DLD1 (cell line): ENCODE results near the gene ZNF83.
"Not testable (repeated sequence)": the region's sequence is repeated elsewhere in the genome, so short reads cannot be mapped to it uniquely, and the experiment has no call there.

Experiments used
- in situ Hi-C: cut with HindIII; loops from 2 replicates; pipeline ENCODE4 v1.10.0; 2017; ENCODE audit warnings: low sequenced_read_pairs

ZNF83 gene

DNA sequence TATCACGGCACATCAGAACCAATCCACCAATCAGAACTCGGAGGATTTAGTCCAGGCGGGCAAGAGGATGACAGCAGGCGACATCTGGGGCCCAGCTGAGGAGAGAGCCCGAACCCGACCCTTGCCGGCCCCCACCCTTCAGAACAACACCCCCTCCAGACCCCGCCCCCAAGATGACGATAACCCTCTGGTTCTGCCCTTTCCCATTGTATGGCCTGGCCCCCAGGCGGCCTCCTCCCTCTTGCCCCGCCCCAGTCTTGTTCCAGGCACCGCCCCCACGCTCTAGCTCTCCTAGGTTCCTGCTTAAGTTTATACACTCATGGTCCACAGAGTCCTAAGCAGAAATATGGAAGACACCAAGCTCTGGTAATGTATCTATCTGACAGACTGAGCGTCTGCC is 2.8 kb upstream of the ZNF83 start:
- in situ Hi-C loops = no loop called here

DNA sequence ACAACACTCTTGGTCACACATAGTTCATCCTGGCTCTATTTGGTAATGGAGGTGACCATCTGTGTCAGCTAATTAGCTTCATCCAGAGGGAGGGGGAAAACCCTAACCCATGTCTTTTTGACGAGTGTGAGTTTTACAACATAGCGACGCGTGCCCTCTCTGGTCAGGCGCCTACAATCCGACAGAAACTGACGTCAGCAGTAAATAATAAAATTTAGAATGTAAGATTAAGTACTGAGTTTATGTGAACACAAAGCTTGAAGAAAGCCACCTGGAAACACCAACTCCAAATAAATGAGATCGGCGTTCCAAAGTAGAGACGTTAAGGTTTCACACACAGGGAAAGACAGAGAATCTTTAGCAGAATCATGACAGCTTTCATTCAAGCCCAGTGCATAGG is 1.8 kb upstream of the ZNF83 start:
- in situ Hi-C loops = no loop called here

- in situ Hi-C loops = no loop called here
Measured at GRCh38 chr19:52638601-52639000, 446 bp upstream of the ZNF83 start.

DNA sequence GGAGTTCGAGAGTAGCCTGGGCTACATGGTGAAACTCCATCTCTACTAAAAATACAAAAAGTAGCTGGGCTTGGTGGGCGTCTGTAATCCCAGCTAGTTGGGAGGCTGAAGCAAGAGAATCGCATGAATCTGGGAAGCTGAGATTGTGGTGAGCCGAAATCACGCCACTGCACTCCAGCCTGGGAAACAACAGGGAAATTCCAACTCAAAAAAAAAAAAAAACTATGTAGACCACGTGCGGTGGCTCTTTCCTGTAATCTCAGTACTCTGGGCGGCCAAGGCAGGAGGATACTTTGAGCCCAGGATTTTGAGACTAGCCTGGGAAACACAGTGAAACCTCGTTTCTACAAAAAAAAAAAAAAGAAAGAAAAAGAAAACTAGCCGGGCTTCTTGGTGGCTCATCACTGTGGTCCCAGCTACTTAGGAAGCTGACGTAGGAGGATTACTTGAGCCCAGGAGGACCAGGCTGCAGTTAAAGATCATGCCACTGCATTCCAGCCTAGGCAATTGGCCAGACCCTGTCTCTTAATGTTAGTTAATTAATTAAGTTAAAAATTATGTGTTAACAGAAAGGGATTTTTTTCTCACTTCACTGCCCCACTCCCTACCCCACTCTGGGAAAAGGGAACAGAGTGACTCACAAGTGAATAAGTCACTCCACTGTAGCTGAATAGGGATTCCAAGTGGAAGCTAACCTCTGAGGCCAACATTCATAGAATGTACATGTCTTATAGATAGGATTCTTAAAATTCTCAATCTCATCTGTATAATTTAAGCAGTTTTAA is 2.2 kb downstream of the ZNF83 start:
- in situ Hi-C loops = no loop called here

DNA sequence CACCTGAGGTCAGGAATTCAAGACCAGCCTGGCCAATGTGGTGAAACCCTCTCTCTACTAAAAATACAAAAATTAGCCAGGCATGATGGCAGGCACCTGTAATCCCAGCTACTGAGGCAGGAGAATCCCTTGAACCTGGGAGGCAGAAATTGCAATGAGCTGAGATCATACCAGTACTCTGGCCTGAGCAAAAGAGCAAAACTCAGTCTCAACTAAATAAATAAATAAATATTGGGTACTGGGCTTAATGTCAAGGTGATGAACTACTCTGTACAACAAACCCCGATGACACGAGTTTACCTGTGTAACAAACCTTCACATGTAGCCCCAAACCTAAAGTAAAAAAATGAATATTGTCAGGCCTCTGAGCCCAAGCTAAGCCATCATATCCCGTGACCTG is 10.7 kb downstream of the ZNF83 start:
- in situ Hi-C loops = not testable (repeated sequence)

DNA sequence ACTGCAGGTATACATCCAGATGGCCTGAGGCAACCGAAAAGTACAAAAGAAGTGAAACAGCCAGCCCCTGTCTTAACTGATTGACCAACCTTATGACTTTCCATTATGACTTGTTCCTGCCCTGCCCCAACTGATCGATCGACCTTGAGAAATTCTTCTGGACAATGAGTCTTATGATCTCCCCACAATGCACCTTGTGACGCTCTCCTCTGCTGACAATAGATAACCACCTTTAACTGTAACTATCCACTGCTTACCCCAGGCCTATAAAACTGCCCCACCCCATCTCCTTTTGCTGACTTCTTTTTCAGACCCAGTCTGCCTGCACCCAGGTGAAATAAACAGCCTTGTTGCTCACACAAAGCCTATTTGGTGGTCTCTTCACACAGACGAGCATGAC is 11.2 kb downstream of the ZNF83 start:
- in situ Hi-C loops = no loop called here

DNA sequence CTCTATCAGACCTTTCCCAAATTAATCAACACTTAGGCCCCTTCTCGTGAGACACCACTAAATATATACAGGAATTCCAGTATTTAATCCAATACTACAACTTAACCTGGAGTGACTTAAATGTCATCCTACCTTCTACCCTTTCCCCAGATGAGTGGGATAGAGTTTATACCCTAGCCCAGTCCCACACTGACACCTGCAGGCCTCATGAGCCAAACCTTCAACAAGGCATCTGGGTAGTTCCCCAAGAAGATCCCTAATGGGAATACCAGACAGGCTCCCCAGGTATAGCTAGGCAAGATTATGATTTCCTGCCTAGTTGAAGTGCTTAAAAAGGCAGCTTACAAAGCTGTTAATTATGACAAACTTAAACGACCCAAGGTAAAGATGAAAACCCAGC is 15.9 kb downstream of the ZNF83 start:
- in situ Hi-C loops = no loop called here

- in situ Hi-C loops = no loop called here
Measured at GRCh38 chr19:52621376-52621775, 16.8 kb downstream of the ZNF83 start.

DNA sequence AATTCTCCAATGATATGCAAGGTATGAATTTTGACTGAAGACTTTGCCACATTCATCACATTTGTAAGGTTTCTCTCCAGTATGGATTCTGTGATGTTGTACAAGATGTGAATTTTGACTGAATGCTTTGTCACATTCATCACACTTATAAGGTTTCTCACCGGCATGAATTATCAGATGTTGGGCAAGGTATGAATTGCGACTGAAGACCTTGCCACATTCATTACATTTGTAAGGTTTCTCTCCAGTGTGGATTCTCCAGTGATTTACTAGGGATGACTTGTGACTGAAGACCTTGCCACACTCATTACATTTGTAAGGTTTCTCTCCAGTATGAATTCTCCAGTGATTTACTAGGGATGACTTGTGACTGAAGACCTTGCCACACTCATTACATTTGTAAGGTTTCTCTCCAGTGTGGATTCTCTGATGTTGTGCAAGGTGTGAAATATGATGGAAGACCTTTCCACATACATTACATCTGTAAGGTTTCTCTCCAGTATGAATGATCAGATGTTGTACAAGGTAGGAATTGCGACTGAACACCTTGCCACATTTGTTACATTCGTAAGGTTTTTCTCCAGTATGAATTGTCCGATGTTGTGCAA is 24.8 kb downstream of the ZNF83 start:
- in situ Hi-C loops = no loop called here

GRCh38 chr19:52603558-52604207 is 34.5 kb downstream of the ZNF83 start:
- in situ Hi-C loops = no loop called here

DNA sequence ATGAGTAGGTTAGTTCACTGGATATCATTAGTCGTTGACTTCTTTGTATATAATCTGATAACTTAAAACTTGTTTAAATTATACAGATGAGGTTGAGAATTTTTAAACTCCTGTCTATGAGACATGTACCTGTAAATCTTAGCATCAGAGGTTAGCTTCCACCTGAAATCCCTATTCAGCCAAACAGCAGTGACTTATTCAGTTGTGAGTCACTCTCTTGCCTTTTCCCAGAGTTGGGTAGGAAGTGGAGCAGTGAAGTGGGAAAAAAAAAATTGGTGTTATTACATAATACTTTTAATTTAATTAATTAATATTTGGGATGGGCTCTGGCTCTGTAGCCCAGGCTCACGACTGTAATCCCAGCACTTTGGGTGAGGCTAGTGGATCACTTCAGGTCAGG is 35.2 kb downstream of the ZNF83 start:
- in situ Hi-C loops = no loop called here

DNA sequence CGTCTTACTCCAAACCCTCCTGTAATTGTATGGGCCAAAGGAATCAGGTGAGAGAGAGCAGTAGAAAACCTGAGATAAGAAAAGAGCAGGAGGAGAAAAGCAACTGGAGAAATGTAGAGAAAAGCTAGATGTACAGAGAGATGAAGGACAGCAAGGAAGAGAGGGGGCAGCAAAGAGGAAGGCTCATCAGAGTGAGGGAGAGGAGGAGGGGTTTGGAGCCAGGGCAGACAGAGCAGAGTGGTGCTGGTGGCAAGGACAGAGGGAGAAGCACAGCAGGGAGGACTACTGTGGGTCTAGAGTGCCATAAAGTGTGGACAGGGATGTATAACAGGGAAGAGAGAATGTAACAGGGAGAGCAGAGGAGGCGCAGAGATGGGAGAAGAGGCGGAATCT is 36.2 kb downstream of the ZNF83 start:
- in situ Hi-C loops = not testable (repeated sequence)

DNA sequence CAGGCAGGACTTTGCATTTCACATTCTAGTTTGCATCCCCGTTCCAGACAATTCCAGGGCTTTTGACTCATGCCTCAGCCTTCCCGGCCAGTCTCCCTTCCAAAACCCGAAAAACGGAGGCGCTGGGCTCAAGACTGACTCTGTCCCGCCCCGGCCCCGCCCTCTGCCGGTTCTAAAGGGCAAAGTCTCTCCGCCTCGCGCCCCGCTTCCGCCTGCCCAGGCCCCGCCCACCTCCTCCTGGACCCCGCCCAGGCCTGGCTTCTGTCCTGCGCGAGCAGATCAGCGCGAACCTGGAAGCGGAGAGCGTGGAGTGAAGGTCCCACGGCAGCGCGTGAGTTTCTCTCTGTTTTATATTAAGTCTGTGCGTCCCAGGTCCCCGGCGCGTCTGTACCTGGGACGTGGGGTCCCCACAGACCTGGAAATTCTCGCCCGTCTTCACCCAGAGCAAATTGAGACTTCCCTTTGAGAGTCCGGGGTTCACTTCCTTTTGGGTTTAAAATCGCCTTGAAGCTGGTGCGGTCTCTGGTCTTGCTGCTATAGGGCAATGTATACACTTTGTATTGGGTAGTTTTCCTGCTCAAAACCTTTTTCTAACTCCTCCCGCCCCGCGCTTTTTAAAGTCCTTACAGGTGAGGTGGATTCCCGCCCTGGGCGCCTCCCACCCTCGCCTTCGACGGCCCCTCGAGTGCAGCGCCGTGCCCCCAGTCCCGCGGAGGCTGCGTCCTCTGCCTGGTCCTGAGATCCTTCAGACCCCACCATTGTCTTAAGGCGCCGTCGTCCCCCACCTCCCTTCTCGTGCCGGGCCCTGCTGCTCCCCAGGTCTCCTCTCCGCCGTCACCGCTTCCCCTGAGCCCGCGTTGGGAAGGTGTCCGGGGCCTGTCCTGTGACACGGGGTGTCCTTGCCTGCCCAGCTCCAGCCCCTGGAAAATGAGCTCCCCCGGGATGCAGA is 36.9 kb downstream of the ZNF83 start:
- in situ Hi-C loops = no loop called here

DNA sequence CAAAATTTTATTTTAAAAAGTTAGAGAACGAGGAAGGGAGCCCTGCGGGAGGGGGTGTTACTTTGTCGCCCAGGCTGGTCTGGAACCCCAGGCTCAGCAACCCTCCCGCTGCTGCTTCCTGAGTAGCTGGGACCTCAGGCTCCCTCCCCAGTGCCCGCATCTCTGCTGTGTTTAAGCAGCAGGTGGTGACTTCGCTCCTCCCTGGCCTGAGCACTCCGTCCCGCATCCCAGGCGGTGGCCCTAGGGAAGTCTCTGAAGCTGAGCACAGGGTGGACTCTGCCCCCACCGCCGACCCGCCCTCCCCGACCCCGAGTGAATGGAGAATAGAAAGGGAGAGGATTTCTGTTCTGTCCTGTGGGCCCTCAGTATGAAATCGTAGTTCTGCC is 37.5 kb downstream of the ZNF83 start:
- in situ Hi-C loops = no loop called here

- in situ Hi-C loops = no loop called here
Measured at GRCh38 chr19:52599241-52599640, 38.9 kb downstream of the ZNF83 start.

GRCh38 chr19:52593441-52593840 is 44.7 kb downstream of the ZNF83 start:
- in situ Hi-C loops = not testable (repeated sequence)

DNA sequence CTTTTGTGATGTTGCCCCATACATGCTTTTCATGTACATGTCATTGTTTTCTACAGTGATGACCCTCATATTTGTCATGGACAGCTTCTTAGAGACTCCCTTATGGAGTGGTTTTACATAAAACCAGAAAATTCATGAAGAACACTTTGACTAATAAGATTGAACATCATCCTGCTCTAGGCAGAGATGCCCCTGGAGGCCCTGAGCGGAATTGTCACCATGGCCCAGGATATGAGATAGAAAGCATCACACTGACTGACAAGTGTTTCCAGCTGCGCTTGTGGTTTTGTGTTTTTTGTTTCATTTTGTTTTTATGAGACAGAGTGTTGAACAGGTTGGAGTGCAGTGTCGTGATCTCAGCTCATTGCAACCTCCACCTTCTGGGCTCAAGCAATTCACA is 45.9 kb downstream of the ZNF83 start:
- in situ Hi-C loops = no loop called here

GRCh38 chr19:52590728-52591127 is 47.4 kb downstream of the ZNF83 start:
- in situ Hi-C loops = no loop called here

GRCh38 chr19:52585604-52586003 is 52.6 kb downstream of the ZNF83 start:
- in situ Hi-C loops = no loop called here

DNA sequence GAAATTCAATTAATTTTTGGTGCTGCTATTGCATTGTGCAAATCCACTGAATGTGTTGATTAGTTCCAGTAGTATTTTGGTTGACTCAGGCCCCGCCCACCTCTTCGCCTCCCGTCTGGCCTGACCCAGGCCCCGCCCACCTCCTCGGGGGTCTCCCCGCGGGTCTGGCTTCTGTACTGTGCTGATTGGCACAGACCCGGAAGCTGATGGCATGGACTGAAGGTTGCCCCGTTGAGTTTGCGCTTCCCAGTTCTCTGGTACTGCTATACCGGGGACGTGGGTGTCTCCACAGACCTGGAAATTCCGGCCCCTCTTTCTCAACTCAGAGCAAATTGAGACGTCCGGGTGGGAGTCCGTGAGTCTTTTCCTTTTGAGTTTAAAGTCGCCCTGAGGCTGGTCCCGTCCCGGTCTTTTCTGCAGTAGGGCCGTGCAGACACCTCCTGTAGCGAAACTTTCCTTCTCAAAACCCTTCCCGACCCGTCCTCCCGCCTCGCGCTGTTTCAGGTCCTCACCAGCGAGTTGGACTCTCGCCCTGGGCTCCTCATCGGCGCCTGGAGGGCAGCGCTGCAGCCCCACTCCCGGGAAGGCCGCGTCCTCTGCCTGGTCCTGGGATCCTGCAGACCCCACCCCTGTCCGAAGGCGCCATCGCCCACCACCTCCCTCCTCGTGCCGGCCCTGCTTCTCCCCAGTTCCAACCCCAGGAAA is 53.3 kb downstream of the ZNF83 start:
- in situ Hi-C loops = no loop called here
